GM18505 (cell line): Measurements from ENCODE around the gene APBB2.

Experiments used
- ATAC-seq: cut with Tn5 transposase; IDR thresholded peaks from one replicate; pipeline ENCODE4 v1.9.1; 2021; ENCODE audit not compliant: unreplicated experiment
- POLR2A ChIP-seq: IDR thresholded peaks from 4 replicates; pipeline ENCODE4 v1.6.1; 2011; ENCODE audit warnings: borderline replicate concordance; ENCODE audit not compliant: insufficient read depth, insufficient read length; ENCODE audit errors: extremely low read depth

APBB2 gene

DNA sequence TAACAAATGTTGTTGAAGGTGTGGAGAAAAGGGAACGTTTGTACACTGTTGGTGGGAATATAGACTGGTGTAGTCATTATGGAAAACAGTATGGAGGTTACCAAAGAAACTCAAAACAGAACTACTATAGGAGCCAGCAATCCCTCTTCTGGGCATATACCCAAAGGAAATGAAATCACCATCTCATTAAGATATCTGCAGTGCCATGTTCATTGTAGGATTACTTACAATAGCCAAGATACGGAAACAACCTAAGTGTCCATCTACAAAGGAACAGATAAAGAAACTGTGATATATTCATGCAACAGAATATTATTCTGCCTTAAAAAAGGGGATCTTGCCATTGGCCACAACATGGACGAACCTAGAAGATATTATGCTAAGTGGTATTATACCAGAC, 22.2 kb downstream of the APBB2 start:
- no peak for ATAC-seq
- no peak for TF ChIP-seq POLR2A

DNA sequence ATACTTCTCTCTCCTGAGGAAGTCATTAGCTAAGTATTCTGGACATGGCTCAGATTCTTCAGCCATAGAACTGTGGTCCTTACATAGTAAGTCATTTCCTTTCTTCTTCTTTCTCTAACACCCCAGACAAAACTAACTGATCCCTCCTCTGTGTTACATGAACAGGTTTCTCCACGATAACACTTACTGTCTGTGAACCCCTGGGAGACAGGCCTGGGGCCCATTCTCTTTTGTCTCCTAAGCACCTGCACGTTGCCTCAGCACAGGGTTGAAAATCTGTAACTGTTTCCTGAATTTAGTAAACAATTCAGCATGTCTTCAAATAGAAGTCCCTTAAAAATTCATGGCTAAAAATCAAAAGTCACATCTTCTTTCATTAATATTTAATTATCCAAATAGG, 24.7 kb downstream of the APBB2 start:
- no peak for ATAC-seq
- TF ChIP-seq POLR2A, result no peak

DNA sequence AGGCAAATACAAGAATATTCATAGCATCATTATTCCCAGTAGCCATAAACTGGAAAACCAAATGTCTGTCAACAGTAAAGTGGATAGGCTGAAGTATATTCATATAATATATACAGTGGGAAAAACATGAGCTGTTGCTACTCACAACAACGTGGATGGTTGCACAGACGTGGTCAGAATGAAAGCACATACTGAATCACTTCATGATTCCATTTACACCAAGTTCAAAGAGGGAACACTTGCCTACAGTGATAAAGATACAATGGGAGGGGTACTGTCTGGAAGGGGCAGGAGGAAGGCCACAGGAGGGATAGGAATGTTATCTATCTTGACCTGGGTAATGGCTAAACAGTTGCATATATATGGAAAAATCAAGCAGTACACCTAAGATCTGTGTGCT, 25.3 kb downstream of the APBB2 start:
- ATAC-seq, result no peak
- no peak for TF ChIP-seq POLR2A

DNA sequence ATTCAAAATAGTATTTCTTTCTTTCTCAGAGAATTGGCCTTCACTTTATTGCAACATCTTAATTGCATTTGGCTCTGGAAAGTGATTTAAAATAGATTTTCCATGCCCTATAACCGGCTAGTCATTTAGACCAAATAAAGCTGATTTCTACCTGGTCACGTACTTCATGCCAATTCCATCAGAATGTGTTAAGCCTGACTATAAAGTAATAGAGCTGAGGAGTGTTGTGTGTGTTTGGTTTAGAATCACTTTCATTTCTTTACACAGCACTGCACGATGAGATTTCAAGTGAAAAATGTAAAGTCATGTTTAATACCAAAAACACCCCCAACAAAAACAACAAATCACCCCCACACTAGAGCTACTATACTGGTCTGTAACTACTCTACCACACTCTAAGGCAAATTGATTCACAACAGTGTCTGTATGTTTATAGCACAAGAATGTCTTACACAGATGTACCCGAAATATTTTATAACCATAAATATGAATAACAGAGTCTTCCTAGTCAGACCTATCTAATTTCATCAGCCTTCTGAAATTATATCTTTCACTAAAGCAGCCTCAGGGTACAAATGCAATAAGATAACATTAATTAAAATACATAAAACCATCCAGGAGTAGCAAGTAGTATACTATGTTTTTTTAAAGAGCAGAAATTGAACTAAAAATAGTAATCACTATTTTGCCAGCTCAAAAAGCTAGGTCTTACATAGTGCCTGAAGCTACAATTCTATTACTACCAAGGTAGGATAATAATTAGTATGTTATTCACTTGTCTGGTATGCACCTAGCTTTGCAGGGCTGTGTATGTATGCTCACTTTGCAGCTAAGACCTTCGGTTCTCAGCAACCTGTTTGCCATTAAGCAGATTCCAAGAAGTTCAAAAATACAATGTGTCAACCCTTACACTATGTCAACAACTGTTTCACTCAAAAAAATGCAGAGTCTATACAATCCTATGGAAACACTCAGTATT, 28.4 kb downstream of the APBB2 start:
- ATAC-seq, result no peak

GRCh38 chr4:41184009-41184408, 30.3 kb downstream of the APBB2 start:
- ATAC-seq, result no peak
- no peak for TF ChIP-seq POLR2A

More for the DNA sequence above, 28.4 kb downstream of the APBB2 start:
- TF ChIP-seq POLR2A, result no peak

- no peak for TF ChIP-seq POLR2A
- ATAC-seq, result no peak
Measured at GRCh38 chr4:41183021-41183553, 31.3 kb downstream of the APBB2 start.

GRCh38 chr4:41181037-41181436, 33.3 kb downstream of the APBB2 start:
- no peak for TF ChIP-seq POLR2A
- ATAC-seq, result no peak

DNA sequence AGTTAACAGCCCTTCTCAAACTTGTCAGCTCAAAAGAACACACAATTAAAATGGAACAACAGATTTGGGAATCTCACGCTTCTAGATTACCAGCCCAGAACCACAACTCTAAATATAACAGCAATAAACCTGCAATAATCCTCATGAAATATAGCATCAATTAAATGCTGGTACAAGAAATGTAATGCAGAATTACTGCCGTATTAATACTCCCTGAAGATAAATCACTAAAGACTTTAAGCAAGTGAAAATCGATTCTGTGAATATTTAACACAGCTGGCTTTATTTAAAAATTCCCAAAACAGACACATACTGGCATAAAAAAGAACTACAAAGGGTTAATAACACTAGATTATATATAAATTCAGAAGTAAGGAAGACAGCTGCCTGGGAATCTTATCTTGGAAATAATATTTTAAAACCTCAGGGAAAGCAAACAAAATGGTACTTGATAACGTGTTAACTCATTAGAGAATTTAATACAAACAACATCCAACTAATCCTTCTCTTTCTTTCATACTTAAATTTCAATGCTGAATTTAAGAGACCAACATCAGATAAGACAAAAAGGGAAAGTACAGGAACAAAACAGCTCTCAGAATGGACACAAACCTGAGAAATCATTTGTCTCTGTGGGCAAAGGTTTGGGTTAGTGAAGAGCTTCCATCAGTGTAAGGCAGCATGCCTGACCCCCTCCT, 34.7 kb downstream of the APBB2 start:
- TF ChIP-seq POLR2A, result no peak
- ATAC-seq, result no peak

- ATAC-seq, result no peak
Measured at GRCh38 chr4:41178372-41179370, 35.7 kb downstream of the APBB2 start.

GRCh38 chr4:41177016-41177415, 37.3 kb downstream of the APBB2 start:
- TF ChIP-seq POLR2A, result no peak
- ATAC-seq, result no peak

More at GRCh38 chr4:41178372-41179370, 35.7 kb downstream of the APBB2 start:
- no peak for TF ChIP-seq POLR2A

GRCh38 chr4:41176340-41176739, 38.0 kb downstream of the APBB2 start:
- no peak for TF ChIP-seq POLR2A

GRCh38 chr4:41175794-41176193, 38.5 kb downstream of the APBB2 start:
- ATAC-seq, result no peak
- TF ChIP-seq POLR2A, result no peak

More at GRCh38 chr4:41176340-41176739, 38.0 kb downstream of the APBB2 start:
- no peak for ATAC-seq
